ENCODE results near the gene TAX1BP3. TPM values are rescaled to one million over a fixed set of nuclear protein-coding genes. Genes with fewer than 3 reads are reported as not detected.
A peak's percentile ranks its signal among the peaks of the same experiment; 100 is the strongest.

Gene TAX1BP3
- polyA plus RNA-seq, 2 of the 4 experiments (the other 2 are of a cell fraction), result 122 to 233 TPM

DNA sequence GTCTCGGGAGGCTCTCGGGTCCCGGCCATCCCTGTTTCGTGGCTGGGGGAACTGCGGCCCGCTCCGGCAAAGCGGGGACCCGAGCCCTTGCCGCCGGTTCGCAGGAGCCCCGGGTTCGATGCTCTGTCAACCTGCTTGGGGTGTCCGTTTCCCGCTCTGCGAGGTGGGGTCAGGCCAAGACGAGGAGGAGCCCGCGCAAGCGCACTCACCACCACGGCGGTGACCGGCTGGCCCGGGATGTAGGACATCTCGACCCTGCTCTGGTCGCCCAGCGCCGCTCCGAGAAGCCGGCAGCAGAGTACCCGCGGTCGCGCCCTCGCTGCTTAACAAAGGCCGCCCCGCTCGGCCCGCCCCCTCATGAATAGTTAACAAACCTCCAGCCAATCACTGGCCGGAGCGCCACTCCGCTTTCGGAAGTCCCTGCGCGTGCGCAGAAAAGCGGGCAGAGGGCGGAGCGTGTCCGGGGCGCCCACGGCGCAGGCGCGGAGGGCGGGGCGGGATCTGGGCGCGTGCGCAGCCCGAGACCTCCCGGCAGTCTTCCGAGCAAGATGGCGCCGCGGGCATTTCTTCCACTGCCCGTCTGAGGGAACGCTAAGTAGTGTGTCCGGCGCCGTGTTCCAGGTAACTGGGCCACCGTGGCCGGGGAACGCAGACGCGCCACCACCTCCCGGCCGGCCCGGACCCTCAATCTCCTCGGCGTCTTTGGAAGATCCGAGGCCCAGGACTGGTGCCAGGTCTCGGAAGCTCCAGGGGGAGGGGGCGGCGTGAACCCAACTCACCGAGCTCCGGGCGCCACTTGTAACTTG lies at the start of gene TAX1BP3, which contains the start of gene EMC6 (continued):
- TF ChIP-seq HOXB5 (CRISPR knock-in tag; IDR thresholded peaks at IDR 0.05) (0 out of 2 replicates have a peak, but pooled peaks have one; percentile 13), SREBF2 (IDR thresholded peaks at IDR 0.05) (no peak), NFE2L2 (conservative IDR thresholded peaks at IDR 0.05; ENCODE audit: low read length) (no peak)

DNA sequence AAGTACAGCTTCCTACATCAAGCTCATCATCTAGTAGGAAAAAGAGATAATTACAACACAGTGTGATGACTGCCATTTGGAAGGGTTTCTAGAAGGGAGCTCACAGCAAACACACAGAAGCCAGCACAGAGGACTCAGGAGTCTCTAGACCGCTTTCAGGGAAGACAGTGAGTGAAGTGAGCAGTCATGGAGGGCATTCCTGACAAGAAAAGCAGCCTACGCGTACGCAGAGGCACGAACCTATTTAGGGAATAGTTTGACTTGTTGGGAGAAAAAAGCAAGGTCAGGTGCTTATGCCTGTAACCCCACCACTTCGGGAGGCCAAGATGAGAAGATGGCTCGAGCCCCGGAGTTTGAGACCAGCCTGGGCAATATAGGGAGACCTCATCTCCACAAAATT lies 46.9 kb upstream of the TAX1BP3 start:
- no peak overlapping the region for H3K4me3 ChIP-seq
- TF ChIP-seq, protein P1, sequence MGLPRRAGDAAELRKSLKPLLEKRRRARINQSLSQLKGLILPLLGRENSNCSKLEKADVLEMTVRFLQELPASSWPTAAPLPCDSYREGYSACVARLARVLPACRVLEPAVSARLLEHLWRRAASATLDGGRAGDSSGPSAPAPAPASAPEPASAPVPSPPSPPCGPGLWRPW (IDR thresholded peaks at IDR 0.05), result no peak
- TF ChIP-seq, protein P2, sequence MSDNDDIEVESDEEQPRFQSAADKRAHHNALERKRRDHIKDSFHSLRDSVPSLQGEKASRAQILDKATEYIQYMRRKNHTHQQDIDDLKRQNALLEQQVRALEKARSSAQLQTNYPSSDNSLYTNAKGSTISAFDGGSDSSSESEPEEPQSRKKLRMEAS (IDR thresholded peaks at IDR 0.05), result no peak
- TF ChIP-seq KDM1A (IDR thresholded peaks at IDR 0.05; ENCODE audit: low read depth), result no peak
- ATAC-seq (no peak), FAIRE-seq (no peak), DNase-seq (ENCODE audit: low read depth in 1 of 2, low spot score in 1 of 2) (no peak)
- H3K9me3 ChIP-seq, result no peaks in the 10 kb centered on the region
- ChIA-PET CTCF (interaction anchor here (1.4 to 2.3 kb wide), 4 partner anchors 9 to 32 kb away, joined by 4 to 6 read pairs (median 6); no protein-coding TSS in a partner anchor), POLR2A (no interaction called here)
- H3K27ac ChIP-seq, result no peak overlapping the region
- no peak overlapping the region for H3K4me2 ChIP-seq
- 88% methylated on average over 8 of the region's 8 CpGs for WGBS (ENCODE audit: missing lambda C conversion rate)
- H3K4me1 ChIP-seq, result peaks cover 11% of the 10 kb centered on the region

DNA sequence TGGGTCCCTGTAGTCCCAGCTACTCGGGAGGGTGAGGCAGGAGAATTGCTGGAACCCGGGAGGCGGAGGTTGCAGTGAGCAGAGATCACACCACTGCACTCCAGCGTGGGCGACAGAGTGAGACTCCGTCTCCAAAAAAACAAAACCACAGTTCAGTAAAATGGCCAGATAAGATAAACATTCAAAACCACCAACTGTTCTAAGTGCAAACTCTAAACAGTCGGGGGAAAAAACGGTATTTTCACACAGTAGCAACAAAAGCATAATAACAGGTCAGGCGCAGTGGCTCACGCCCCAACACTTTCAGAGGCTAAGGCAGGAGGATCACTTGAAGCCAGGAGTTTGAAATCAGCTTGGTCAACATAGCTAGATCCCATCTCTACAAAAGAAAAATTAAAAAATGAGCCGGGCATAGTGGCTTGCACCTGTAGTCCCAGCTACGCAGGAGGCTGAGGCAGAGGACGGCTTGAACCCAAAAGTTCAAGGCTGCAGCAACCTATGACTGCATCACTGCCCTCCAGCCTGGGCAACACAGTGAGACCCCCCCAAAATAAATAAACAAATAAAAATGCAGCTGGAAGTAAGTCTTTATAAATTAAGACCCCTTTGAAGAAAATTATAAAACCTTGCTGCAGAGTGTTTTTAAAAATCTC lies 44.6 kb upstream of the TAX1BP3 start:
- CTCF ChIA-PET, result interaction anchor here (1.1 to 3.4 kb wide), 4 partner anchors 25 to 133 kb away, joined by 3 to 10 read pairs (median 4); partner anchors contain the start of gene NCBP3
- H3K27ac ChIP-seq, result no peak overlapping the region
- ATAC-seq (no peak), DNase-seq (ENCODE audit: low read depth in 1 of 2, low spot score in 1 of 2) (no peak), FAIRE-seq (no peak)
- POLR2A ChIA-PET, result no interaction called here
- H3K4me3 ChIP-seq, result no peak overlapping the region
- H3K9me3 ChIP-seq, result no peaks in the 10 kb centered on the region
- H3K4me1 ChIP-seq, result no peaks in the 10 kb centered on the region
- H3K4me2 ChIP-seq, result no peak overlapping the region
- TF ChIP-seq MYC (IDR thresholded peaks at IDR 0.05; ENCODE audit: borderline replicate concordance, low read length), result no peak
- TF ChIP-seq RFX5 (IDR thresholded peaks at IDR 0.05), result no peak
- TF ChIP-seq CHD4 (IDR thresholded peaks at IDR 0.05; ENCODE audit: borderline replicate concordance), result no peak
- TF ChIP-seq, protein P3, sequence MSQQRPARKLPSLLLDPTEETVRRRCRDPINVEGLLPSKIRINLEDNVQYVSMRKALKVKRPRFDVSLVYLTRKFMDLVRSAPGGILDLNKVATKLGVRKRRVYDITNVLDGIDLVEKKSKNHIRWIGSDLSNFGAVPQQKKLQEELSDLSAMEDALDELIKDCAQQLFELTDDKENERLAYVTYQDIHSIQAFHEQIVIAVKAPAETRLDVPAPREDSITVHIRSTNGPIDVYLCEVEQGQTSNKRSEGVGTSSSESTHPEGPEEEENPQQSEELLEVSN (IDR thresholded peaks at IDR 0.05; ENCODE audit: borderline replicate concordance, low read depth), result no peak
- TF ChIP-seq CBX2 (IDR thresholded peaks at IDR 0.05; ENCODE audit: borderline replicate concordance, low read depth), result no peak
- TF ChIP-seq, protein P4, sequence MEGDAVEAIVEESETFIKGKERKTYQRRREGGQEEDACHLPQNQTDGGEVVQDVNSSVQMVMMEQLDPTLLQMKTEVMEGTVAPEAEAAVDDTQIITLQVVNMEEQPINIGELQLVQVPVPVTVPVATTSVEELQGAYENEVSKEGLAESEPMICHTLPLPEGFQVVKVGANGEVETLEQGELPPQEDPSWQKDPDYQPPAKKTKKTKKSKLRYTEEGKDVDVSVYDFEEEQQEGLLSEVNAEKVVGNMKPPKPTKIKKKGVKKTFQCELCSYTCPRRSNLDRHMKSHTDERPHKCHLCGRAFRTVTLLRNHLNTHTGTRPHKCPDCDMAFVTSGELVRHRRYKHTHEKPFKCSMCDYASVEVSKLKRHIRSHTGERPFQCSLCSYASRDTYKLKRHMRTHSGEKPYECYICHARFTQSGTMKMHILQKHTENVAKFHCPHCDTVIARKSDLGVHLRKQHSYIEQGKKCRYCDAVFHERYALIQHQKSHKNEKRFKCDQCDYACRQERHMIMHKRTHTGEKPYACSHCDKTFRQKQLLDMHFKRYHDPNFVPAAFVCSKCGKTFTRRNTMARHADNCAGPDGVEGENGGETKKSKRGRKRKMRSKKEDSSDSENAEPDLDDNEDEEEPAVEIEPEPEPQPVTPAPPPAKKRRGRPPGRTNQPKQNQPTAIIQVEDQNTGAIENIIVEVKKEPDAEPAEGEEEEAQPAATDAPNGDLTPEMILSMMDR (IDR thresholded peaks at IDR 0.05), result no peak
- TF ChIP-seq, protein P1 (IDR thresholded peaks at IDR 0.05), result no peak
- no peak for TF ChIP-seq NFE2L2 (conservative IDR thresholded peaks at IDR 0.05; ENCODE audit: low read length)
- TF ChIP-seq HOXA7 (CRISPR knock-in tag; IDR thresholded peaks at IDR 0.05), result no peak
- TF ChIP-seq HEYL (CRISPR knock-in tag; IDR thresholded peaks at IDR 0.05), result no peak
- no peak for TF ChIP-seq ZFP36 (IDR thresholded peaks at IDR 0.05; ENCODE audit: borderline replicate concordance, partially characterized antibody)
- no peak for TF ChIP-seq POLR2AphosphoS2 (conservative IDR thresholded peaks at IDR 0.05; ENCODE audit: low read length)
- no peak for TF ChIP-seq PHF8 (IDR thresholded peaks at IDR 0.05; ENCODE audit: borderline replicate concordance, low read depth)
- TF ChIP-seq NPAS2 (CRISPR knock-in tag; IDR thresholded peaks at IDR 0.05; ENCODE audit: borderline replicate concordance), result no peak
- no peak for TF ChIP-seq FOXS1 (CRISPR knock-in tag; IDR thresholded peaks at IDR 0.05)
- TF ChIP-seq RCOR1 (IDR thresholded peaks at IDR 0.05; ENCODE audit: low read depth, low read length), result no peak
- TF ChIP-seq, protein P5, sequence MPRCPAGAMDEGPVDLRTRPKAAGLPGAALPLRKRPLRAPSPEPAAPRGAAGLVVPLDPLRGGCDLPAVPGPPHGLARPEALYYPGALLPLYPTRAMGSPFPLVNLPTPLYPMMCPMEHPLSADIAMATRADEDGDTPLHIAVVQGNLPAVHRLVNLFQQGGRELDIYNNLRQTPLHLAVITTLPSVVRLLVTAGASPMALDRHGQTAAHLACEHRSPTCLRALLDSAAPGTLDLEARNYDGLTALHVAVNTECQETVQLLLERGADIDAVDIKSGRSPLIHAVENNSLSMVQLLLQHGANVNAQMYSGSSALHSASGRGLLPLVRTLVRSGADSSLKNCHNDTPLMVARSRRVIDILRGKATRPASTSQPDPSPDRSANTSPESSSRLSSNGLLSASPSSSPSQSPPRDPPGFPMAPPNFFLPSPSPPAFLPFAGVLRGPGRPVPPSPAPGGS (IDR thresholded peaks at IDR 0.05), result no peak
- no peak for TF ChIP-seq MAZ (IDR thresholded peaks at IDR 0.05; ENCODE audit: borderline replicate concordance, low read depth, low read length)
- TF ChIP-seq, protein P2 (IDR thresholded peaks at IDR 0.05), result no peak
- WGBS (ENCODE audit: missing lambda C conversion rate), result 83% methylated on average over 13 of the region's 13 CpGs

Measured in A549 (cell line).